C4-2B (cell line): ENCODE measurements around the gene CHCHD10.

ENCODE experiments used
- H3K27ac ChIP-seq: fragments of 450-650 bp; 2 replicates; pipeline ENCODE4 v1.5.1; 2017
- ZFX ChIP-seq: fragments of 450-650 bp; IDR thresholded peaks from 2 replicates; pipeline ENCODE4 v1.6.1; 2017
- TF ChIP-seq, protein P1 (sequence below): fragments of 450-650 bp; conservative IDR thresholded peaks from 2 replicates; pipeline ENCODE4 v1.5.1; 2017; ENCODE audit warnings: mild to moderate bottlenecking

The CHCHD10 gene

DNA sequence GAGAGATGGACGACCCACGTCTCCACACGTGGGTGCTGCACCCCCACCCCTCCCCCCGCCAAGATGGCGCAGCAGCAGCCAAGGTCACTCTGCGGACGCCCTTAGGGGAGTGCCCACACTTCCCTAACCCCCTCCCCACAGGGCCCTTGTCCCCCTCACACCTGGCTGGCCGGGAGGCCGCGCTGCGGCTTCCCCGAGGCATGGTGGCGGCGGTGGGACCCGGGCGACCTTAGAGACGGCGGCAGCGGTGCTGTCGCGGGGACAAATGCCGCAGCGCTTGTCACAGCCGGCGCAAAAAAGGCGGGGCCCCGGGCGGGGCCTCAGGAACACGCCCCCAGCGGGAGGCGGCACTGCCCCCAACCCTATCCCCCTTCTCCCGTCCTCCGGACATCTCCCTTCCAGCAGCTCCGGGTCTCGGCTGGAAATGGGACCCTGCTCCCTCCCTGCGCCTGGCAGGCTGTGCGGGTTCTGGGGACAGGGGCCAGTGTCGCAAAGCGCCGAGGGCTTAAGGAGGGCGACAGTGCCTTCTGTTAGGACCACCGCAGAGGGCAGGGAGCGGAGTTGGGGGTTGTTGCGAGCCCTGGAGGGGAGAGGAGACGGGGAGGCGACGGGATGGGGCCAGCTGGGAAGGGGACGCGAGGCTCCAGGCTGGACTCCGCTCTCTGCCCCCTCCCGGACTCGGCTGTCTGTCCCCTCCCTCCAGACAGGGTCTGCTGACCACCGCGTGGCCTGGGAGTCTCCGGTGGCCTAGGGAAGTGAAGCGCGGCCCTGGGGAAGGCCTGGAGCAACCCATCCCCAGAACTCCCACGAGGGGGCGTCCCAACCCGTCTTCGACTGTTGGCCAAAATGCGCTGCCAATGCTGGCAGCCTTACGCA lies at the start of gene CHCHD10:
CHCHD10 (minus strand) TSS at position 300 of the 876 bp plus-strand sequence; CDS start at position 202, 98 bp downstream.
- peak; percentile 62; the same call in 1 of the 2 replicates for TF ChIP-seq ZFX
- TF ChIP-seq, protein P1, sequence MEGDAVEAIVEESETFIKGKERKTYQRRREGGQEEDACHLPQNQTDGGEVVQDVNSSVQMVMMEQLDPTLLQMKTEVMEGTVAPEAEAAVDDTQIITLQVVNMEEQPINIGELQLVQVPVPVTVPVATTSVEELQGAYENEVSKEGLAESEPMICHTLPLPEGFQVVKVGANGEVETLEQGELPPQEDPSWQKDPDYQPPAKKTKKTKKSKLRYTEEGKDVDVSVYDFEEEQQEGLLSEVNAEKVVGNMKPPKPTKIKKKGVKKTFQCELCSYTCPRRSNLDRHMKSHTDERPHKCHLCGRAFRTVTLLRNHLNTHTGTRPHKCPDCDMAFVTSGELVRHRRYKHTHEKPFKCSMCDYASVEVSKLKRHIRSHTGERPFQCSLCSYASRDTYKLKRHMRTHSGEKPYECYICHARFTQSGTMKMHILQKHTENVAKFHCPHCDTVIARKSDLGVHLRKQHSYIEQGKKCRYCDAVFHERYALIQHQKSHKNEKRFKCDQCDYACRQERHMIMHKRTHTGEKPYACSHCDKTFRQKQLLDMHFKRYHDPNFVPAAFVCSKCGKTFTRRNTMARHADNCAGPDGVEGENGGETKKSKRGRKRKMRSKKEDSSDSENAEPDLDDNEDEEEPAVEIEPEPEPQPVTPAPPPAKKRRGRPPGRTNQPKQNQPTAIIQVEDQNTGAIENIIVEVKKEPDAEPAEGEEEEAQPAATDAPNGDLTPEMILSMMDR, result peak; percentile 91
- peak within 1 kb of the TSS; percentile 90 for H3K27ac ChIP-seq

DNA sequence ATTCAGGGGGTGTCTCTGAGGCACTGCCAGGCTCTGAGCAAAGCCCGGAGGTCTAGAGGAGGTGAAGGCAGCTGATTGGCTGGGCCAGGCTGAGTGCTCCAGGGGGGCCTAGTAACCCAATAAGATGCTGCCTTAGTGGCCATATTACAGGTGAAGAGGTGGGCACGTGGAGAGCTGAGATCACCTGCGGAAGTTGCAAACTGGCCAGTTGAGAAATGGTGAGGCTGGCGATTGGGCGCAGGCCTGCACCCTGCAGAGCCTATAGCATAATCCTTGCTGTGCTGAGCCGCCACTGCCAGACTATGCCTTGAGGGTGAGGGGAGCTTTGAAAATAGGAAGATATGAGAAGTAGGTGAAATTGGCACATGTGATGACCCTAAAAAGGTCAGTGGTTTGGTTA lies 49.4 kb upstream of the CHCHD10 start:
- no peak overlapping the region for H3K27ac ChIP-seq
- TF ChIP-seq, protein P1, result no peak
- no peak for TF ChIP-seq ZFX

DNA sequence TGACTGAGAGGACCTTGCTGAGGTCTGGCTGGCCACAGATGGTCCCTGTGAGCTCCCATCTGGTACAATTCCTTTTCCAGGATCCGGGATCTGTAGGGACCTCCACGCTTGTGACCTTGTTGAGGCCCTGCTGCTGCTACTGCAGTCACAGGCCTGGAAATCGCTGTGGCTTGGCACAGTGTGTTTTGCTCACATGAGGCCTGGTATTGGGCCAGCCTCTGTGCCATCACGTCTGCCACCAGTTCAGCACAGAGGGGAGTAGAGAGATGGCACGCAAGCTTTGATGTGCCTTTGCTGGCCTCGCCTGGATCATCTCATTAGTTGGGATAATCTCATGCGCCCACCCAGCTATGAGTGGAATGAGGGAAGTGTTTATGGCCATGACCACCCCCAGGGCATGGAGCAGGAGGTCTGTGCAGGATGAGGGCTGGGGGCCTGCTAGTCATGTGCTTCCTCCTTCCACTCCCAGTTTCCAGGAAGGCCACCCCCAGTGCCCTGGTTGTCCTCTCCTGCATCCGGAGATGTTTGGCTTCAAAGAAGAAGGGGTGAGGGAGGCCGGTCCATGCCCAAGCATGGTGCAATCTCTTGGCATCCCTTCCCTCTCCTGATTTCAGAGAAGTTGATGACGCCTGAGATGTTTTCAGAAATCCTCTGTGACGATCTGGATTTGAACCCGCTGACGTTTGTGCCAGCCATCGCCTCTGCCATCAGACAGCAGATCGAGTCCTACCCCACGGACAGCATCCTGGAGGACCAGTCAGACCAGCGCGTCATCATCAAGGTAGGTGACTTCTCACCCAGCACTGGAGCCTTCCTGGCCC lies 48.6 kb upstream of the CHCHD10 start:
- no peak overlapping the region for H3K27ac ChIP-seq
- TF ChIP-seq, protein P1, result no peak

DNA sequence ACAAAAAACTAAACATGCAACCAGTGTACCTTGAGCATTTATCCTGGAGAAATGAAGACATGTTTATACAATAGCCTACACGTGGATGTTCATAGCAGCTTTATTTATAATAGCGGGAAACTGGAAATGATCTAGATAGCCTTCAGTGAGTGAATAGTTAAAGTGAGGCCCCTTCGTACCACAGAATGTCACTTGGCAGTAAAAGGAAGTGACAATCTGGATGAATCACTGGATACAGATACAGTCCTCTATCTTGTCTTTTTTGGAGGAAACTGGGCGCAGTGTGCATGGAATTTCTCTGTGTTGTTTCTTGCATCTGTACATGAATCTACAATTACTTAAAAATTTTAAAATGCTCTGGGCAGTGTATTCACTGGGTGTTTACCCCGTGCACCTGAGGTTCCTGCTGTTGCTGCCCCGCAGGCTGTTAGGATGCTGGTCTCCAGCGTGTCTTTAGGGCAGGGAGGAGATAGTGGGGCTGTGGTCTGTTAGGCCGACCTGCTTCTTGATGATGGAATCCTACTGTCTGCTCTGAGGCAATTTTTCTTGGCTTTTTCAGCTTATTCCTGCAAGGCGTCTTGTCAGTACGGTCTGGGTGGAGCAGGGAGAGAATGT lies 47.9 kb upstream of the CHCHD10 start:
- no peak overlapping the region for H3K27ac ChIP-seq
- TF ChIP-seq ZFX, result no peak
- TF ChIP-seq, protein P1, result no peak

DNA sequence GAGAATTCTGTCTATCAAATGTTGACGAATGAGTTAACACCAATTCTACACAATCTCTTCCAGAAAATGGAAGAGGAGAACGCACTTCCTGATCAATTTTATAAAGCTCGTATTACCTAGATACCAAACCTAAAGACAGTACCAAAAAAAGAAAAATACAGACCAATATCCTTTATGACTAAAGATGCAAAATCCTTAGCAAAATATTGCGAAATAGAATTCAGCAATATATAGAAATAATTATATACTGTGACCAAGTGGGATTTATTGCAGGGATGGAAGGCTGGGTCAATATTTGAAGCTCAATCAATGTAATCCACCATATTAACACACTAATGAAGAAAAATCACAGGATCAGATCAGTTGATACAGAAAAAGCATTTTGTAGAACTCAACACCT lies 44.6 kb upstream of the CHCHD10 start:
- TF ChIP-seq, protein P1, result no peak
- no peak for TF ChIP-seq ZFX
- no peak overlapping the region for H3K27ac ChIP-seq

DNA sequence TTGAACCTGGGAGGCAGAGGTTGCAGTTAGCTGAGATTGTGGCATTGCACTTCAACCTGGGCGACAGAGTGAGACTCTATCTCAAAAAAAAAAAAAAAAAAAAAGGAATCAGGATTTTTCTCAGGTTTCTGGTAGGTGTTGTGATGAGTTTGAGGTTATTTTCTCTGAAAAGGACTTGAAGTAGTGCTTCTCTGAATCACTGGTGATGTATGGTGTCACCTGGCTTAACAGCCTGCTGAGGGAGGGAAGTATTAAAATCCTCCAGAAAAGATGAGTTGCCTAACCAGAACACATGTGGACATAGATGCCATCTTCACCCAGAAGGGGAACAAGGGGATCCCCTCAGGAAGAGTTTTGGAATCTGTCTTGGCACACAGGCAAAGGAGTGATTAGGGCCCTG lies 39.1 kb upstream of the CHCHD10 start:
- no peak overlapping the region for H3K27ac ChIP-seq
- TF ChIP-seq, protein P1, result no peak
- TF ChIP-seq ZFX, result no peak
